AG10803 (cell line): Measurements from ENCODE around the gene ZNF157.
"Not testable (repeated sequence)": the region's sequence is repeated elsewhere in the genome, so short reads cannot be mapped to it uniquely, and the experiment has no call there.

Experiments
- DNase-seq: peaks from one replicate; pipeline ENCODE4 v3.0.0; 2010; ENCODE audit warnings: low read depth
- H3K4me3 ChIP-seq: 2 replicates; pipeline ENCODE4 v1.5.1; 2011; ENCODE audit warnings: mild to moderate bottlenecking, low read length, control low read depth
- TF ChIP-seq, protein P1 (sequence below): conservative IDR thresholded peaks from 2 replicates; pipeline ENCODE4 v1.5.1; 2011; ENCODE audit warnings: mild to moderate bottlenecking, low read length, control low read depth, inconsistent platforms

Gene ZNF157

DNA sequence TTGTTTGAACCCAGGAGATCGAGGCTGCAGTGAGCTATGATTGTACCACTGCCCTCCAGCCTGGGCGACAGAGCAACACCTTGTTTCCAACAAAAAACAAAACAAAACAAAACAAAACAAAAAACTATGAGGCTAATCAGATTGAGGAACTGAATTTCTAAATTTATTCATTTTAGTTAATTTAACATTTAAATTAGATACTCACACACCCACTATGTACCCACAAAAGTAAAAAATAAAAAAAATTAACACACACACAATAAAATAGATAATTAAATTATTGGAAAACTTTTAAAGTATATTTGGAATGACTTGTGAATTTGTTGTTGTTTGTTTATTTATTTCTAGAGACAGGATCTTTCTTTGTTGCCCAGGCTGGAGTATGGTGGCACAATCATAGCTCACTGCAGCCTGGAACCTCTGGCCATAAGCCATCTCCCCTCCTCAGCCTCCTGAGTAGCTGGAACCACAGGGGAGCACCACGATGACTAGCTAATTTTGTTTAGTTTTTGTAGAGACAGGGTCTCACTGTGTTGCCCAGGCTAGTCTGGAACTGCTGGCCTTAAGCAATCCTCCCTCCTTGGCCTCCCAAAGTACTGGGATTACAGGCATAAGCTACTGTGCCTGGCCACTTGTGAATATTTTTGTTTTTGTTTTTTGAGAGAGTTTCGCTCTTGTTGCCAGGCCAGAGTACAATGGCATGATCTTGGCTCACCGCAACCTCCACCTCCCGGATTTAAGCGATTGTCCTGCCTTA, 9.8 kb upstream of the ZNF157 start:
- H3K4me3 ChIP-seq: no peak overlapping the region
- TF ChIP-seq, protein P1, sequence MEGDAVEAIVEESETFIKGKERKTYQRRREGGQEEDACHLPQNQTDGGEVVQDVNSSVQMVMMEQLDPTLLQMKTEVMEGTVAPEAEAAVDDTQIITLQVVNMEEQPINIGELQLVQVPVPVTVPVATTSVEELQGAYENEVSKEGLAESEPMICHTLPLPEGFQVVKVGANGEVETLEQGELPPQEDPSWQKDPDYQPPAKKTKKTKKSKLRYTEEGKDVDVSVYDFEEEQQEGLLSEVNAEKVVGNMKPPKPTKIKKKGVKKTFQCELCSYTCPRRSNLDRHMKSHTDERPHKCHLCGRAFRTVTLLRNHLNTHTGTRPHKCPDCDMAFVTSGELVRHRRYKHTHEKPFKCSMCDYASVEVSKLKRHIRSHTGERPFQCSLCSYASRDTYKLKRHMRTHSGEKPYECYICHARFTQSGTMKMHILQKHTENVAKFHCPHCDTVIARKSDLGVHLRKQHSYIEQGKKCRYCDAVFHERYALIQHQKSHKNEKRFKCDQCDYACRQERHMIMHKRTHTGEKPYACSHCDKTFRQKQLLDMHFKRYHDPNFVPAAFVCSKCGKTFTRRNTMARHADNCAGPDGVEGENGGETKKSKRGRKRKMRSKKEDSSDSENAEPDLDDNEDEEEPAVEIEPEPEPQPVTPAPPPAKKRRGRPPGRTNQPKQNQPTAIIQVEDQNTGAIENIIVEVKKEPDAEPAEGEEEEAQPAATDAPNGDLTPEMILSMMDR: no peak
- no peak for DNase-seq

GRCh38 chrX:47361538-47362511, 8.6 kb upstream of the ZNF157 start:
- TF ChIP-seq, protein P1: no peak
- DNase-seq: peak; percentile 86
- H3K4me3 ChIP-seq: peak overlapping the region; percentile 48

DNA sequence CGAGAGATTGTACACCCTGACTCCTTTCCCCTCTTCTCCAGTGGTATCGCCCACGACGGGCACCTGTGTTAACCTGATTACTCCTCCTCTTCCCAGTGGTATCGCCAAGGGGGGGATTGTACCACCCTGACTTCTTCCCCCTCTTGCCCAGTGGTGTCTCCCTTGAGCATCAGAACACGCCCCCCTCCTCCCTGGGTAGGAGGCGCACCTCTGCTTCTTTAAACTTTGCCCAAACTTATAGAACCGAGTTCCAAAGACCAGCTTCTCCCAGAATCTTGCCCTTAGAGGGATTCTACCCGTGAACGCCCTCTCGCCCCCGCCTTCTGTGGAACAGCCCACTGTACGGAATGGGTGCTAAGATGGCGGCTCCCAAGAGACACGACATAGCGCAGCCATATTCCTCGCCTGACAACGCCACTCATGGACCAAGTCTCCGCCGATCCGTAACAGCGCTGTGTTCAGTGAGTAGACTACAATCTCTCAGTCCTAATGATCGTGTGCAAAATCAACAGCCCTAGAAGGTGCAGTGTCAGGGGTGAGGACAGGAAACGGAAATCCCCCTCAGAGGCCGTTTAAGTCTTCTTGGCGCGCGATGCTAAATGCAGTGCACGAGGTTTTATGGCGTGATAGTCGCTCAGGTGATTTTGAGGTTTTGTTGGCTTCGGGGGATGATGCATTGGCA, 4.2 kb upstream of the ZNF157 start:
- H3K4me3 ChIP-seq: peak overlapping the region; percentile 52
- TF ChIP-seq, protein P1: 0 out of 2 replicates have a peak, but pooled peaks have one; percentile 2
- DNase-seq: peak; percentile 59

GRCh38 chrX:47373198-47373597, 2.8 kb downstream of the ZNF157 start:
- DNase-seq: no peak
- TF ChIP-seq, protein P1: no peak
- no peak overlapping the region for H3K4me3 ChIP-seq

- DNase-seq: peak; percentile 22
- H3K4me3 ChIP-seq: no peak overlapping the region
- TF ChIP-seq, protein P1: no peak
These were observed 9.9 kb downstream of the ZNF157 start for GRCh38 chrX:47380268-47380667.

GRCh38 chrX:47380837-47381236, 10.5 kb downstream of the ZNF157 start:
- DNase-seq: peak; percentile 11
- H3K4me3 ChIP-seq: not testable (repeated sequence)

DNA sequence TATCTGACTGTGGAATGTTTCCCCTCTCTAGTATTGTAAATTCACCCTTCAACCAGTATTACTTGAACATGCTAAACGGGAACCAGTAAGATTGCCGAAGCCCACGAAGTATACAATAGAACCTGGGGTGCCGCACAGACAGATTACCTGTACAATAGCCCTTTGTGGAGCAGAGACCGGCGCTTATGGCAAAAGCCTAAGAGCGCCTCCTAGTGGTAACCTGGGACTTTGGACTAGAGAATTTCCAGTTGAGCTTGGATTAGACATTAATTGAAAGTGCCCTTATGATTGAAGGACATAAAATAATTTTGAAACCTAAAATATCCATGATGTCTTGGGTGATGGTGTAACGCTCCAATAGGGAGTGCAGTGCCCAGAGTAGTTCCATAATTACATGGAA, 14.1 kb downstream of the ZNF157 start:
- peak; percentile 46 for DNase-seq
- TF ChIP-seq, protein P1: peak; percentile 70
- H3K4me3 ChIP-seq: no peak overlapping the region
